WTC11 (cell line): ENCODE measurements around the gene PPP3CB. TPM values are rescaled to one million over a fixed set of nuclear protein-coding genes. Genes with fewer than 3 reads are reported as not detected.

ENCODE experiments used
- ATAC-seq: fragments of 200-7000 bp; cut with Tn5 transposase; 2 replicates; pipeline ENCODE4 v1.10.0; 2021; ENCODE audit warnings: mild to moderate bottlenecking, moderate library complexity
- CTCF ChIA-PET: fragments of 300-600 bp; sonication (Branson Sonifier 250); formaldehyde crosslinking; loops from one replicate; lab custom pipeline; 2021; ENCODE audit warnings: antibody characterized with exemption; lab: Charles Lee
- POLR2A ChIA-PET: fragments of 350-600 bp; sonication (Branson Sonifier 250); formaldehyde crosslinking; loops from one replicate; lab custom pipeline; 2021; ENCODE audit warnings: antibody characterized with exemption; lab: Charles Lee
- DNase-seq: peaks from one replicate; pipeline ENCODE4 v3.0.0; 2021; ENCODE audit warnings: low spot score
- H3K27ac Mint-ChIP-seq: 2 replicates; pipeline ENCODE4 v1.8.0; 2021; ENCODE audit warnings: mixed read lengths
- H3K27me3 Mint-ChIP-seq: 2 replicates; pipeline ENCODE4 v1.8.0; 2021; ENCODE audit warnings: low read depth, mild to moderate bottlenecking, moderate library complexity, mixed read lengths
- H3K36me3 Mint-ChIP-seq: 2 replicates; pipeline ENCODE4 v1.8.0; 2021; ENCODE audit warnings: mixed read lengths
- H3K4me1 Mint-ChIP-seq: 2 replicates; pipeline ENCODE4 v1.8.0; 2022; ENCODE audit warnings: mixed read lengths
- H3K4me3 Mint-ChIP-seq: 2 replicates; pipeline ENCODE4 v1.8.0; 2021; ENCODE audit warnings: mild to moderate bottlenecking, moderate library complexity, mixed read lengths
- H3K9me3 Mint-ChIP-seq: 2 replicates; pipeline ENCODE4 v1.8.0; 2021; ENCODE audit warnings: mixed read lengths
- EMX1 ChIP-seq: fragments of 250-450 bp; sonication (Bioruptor Pico); IDR thresholded peaks from 2 replicates; pipeline ENCODE4 v1.8.0; 2021; ENCODE audit warnings: mild to moderate bottlenecking
- FOXP1 ChIP-seq: sonication (generic); formaldehyde crosslinking; IDR thresholded peaks from 2 replicates; pipeline ENCODE4 v1.8.0; 2022; ENCODE audit warnings: missing genetic modification reagents, mild to moderate bottlenecking, moderate library complexity, borderline replicate concordance
- GTF2I ChIP-seq: fragments of 250-450 bp; sonication (Bioruptor Pico); conservative IDR thresholded peaks from 2 replicates; pipeline ENCODE4 v1.4.0; 2021; ENCODE audit warnings: mild to moderate bottlenecking
- HMGA2 ChIP-seq: fragments of 250-450 bp; sonication (Bioruptor Pico); IDR thresholded peaks from 2 replicates; pipeline ENCODE4 v1.4.0; 2021; ENCODE audit warnings: mild to moderate bottlenecking, moderate library complexity
- JAZF1 ChIP-seq: fragments of 250-450 bp; sonication (Bioruptor Pico); IDR thresholded peaks from 2 replicates; pipeline ENCODE4 v1.9.0; 2021; ENCODE audit warnings: moderate library complexity, mild to moderate bottlenecking, inconsistent platforms
- JUN ChIP-seq: sonication (generic); formaldehyde crosslinking; IDR thresholded peaks from 2 replicates; pipeline ENCODE4 v1.8.0; 2023; ENCODE audit warnings: mild to moderate bottlenecking, missing genetic modification reagents
- MXD4 ChIP-seq: fragments of 250-450 bp; sonication (Bioruptor Pico); IDR thresholded peaks from 2 replicates; pipeline ENCODE4 v1.8.0; 2021; ENCODE audit warnings: mild to moderate bottlenecking, moderate library complexity, borderline replicate concordance
- NR2C2 ChIP-seq: sonication (generic); formaldehyde crosslinking; IDR thresholded peaks from 2 replicates; pipeline ENCODE4 v1.8.0; 2022; ENCODE audit warnings: mild to moderate bottlenecking, missing genetic modification reagents
- OVOL2 ChIP-seq: fragments of 250-450 bp; sonication (Bioruptor Pico); IDR thresholded peaks from 2 replicates; pipeline ENCODE4 v1.9.0; 2021; ENCODE audit warnings: mild to moderate bottlenecking, borderline replicate concordance
- ZNF671 ChIP-seq: fragments of 250-450 bp; sonication (Bioruptor Pico); IDR thresholded peaks from 2 replicates; pipeline ENCODE4 v1.8.0; 2021; ENCODE audit warnings: mild to moderate bottlenecking
- total RNA-seq: library from RNA; stranded (reverse); gene quantifications from 3 replicates; pipeline ENCODE4 v1.2.3, GENCODE V29; 2021
- TF ChIP-seq, protein P1 (sequence below): sonication (generic); formaldehyde crosslinking; IDR thresholded peaks from 2 replicates; pipeline ENCODE4 v1.8.0; 2022; ENCODE audit warnings: mild to moderate bottlenecking, missing genetic modification reagents
- TF ChIP-seq, protein P2 (sequence below): sonication (generic); formaldehyde crosslinking; IDR thresholded peaks from 2 replicates; pipeline ENCODE4 v1.8.1; 2023; ENCODE audit warnings: mild to moderate bottlenecking, missing genetic modification reagents, borderline replicate concordance
- TF ChIP-seq, protein P3 (sequence below): sonication (generic); formaldehyde crosslinking; IDR thresholded peaks from 2 replicates; pipeline ENCODE4 v1.8.0; 2022; ENCODE audit warnings: mild to moderate bottlenecking, missing genetic modification reagents
- TF ChIP-seq, protein P4 (sequence below): sonication (generic); formaldehyde crosslinking; conservative IDR thresholded peaks from 2 replicates; pipeline ENCODE4 v1.8.1; 2022; ENCODE audit warnings: mild to moderate bottlenecking, missing genetic modification reagents
- TF ChIP-seq, protein P5 (sequence below): sonication (generic); formaldehyde crosslinking; IDR thresholded peaks from 2 replicates; pipeline ENCODE4 v1.8.0; 2023; ENCODE audit warnings: missing genetic modification reagents
- TF ChIP-seq, protein P6 (sequence below): sonication (generic); formaldehyde crosslinking; conservative IDR thresholded peaks from 2 replicates; pipeline ENCODE4 v1.8.1; 2023; ENCODE audit warnings: mild to moderate bottlenecking, low read depth, missing genetic modification reagents, moderate library complexity

Gene PPP3CB
- total RNA-seq, 1 experiment from 2014 or later, result 30.0 TPM

DNA sequence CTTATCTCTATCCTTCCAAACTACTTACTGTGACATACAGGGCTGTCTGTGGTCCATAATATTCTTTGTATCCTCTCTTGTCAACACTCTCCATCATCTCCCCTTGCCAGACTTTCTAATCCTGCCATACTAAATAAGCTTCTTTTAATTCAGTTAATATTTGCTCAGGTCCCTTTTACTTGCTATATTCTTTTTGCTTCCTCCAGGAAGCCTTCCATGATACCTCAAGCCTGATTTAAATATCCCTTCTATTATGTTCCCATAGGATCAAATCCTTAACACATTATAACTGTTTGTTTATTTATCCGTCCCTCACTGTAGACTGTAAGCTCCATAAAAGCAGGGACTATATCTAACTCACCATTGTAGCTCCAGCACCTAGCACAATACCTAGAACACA lies 7.2 kb upstream of the PPP3CB start:
- Mint-ChIP-seq H3K4me3 (no peak overlapping the region), H3K27me3 (no peaks in the 10 kb centered on the region)
- ChIA-PET POLR2A (interaction anchor here (0.7 kb wide), 1 partner anchor 10 kb away, joined by 3 read pairs; no protein-coding TSS in a partner anchor), CTCF (no interaction called here)
- no peak for ATAC-seq
- no peak for TF ChIP-seq ZNF671 (CRISPR knock-in tag)
- TF ChIP-seq, all 79 proteins: peak for 0
- Mint-ChIP-seq H3K36me3 (peaks cover 24% of the 10 kb centered on the region), H3K4me1 (peaks cover 20% of the 10 kb centered on the region), H3K9me3 (no peaks in the 10 kb centered on the region), H3K27ac (peak overlapping the region; percentile 8; the same call in 1 of the 2 replicates)
- no peak for DNase-seq

DNA sequence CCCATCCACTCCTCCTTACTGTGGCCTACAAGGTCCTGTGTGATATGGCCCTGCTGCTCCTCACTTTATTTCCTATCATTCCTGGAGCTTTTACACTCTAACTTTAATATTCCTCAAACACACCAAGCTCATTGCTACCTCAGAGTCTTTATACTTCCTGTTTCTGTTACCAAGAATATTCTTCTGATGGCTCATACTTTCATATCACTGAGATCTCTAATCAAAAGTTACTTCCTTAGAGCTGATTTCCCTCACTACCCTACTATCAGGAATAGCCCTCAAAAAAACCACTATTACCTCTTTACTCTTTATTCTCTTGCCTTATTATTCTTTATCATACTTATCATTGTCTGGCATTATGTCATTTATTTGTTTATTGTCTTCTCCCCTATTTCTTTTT lies 5.8 kb upstream of the PPP3CB start:
- H3K27me3 Mint-ChIP-seq, result no peaks in the 10 kb centered on the region
- ATAC-seq (no peak), DNase-seq (no peak)
- POLR2A ChIA-PET, result interaction anchor here (0.8 kb wide), 1 partner anchor 56 kb away, joined by 5 read pairs; no protein-coding TSS in a partner anchor
- peaks cover 24% of the 10 kb centered on the region for H3K36me3 Mint-ChIP-seq
- peaks cover 20% of the 10 kb centered on the region for H3K4me1 Mint-ChIP-seq
- H3K27ac Mint-ChIP-seq, result no peak overlapping the region
- CTCF ChIA-PET, result interaction anchor here (0.6 kb wide), 1 partner anchor 277 kb away, joined by 3 read pairs; no protein-coding TSS in a partner anchor
- TF ChIP-seq NR2C2 (CRISPR knock-in tag), result no peak
- TF ChIP-seq, protein P1, sequence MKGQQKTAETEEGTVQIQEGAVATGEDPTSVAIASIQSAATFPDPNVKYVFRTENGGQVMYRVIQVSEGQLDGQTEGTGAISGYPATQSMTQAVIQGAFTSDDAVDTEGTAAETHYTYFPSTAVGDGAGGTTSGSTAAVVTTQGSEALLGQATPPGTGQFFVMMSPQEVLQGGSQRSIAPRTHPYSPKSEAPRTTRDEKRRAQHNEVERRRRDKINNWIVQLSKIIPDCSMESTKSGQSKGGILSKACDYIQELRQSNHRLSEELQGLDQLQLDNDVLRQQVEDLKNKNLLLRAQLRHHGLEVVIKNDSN (CRISPR knock-in tag), result no peak
- TF ChIP-seq OVOL2 (CRISPR knock-in tag), result no peak
- no peak for TF ChIP-seq MXD4 (CRISPR knock-in tag)
- TF ChIP-seq, protein P2, sequence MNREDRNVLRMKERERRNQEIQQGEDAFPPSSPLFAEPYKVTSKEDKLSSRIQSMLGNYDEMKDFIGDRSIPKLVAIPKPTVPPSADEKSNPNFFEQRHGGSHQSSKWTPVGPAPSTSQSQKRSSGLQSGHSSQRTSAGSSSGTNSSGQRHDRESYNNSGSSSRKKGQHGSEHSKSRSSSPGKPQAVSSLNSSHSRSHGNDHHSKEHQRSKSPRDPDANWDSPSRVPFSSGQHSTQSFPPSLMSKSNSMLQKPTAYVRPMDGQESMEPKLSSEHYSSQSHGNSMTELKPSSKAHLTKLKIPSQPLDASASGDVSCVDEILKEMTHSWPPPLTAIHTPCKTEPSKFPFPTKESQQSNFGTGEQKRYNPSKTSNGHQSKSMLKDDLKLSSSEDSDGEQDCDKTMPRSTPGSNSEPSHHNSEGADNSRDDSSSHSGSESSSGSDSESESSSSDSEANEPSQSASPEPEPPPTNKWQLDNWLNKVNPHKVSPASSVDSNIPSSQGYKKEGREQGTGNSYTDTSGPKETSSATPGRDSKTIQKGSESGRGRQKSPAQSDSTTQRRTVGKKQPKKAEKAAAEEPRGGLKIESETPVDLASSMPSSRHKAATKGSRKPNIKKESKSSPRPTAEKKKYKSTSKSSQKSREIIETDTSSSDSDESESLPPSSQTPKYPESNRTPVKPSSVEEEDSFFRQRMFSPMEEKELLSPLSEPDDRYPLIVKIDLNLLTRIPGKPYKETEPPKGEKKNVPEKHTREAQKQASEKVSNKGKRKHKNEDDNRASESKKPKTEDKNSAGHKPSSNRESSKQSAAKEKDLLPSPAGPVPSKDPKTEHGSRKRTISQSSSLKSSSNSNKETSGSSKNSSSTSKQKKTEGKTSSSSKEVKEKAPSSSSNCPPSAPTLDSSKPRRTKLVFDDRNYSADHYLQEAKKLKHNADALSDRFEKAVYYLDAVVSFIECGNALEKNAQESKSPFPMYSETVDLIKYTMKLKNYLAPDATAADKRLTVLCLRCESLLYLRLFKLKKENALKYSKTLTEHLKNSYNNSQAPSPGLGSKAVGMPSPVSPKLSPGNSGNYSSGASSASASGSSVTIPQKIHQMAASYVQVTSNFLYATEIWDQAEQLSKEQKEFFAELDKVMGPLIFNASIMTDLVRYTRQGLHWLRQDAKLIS (CRISPR knock-in tag), result no peak
- no peak overlapping the region for H3K4me3 Mint-ChIP-seq
- no peaks in the 10 kb centered on the region for H3K9me3 Mint-ChIP-seq

DNA sequence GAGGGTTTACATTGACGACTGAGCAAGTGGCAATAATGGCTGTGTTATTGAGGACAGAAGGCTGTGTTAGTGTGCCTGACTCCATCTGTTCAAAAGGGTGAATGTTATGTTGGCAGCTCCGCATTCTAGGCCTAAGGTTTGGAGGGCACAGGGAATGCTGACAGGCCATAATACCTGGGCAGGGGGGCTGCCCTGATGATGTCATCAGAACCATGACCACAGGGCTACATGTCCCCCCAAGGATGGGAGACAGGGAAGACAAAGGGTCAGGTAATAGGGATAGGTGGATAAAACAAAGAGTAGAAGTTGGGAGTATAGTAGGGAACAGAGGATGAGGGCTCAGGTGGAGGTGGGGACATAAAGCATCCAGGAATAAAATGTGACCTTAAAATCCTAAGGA lies 1.8 kb upstream of the PPP3CB start:
- H3K27me3 Mint-ChIP-seq, result no peaks in the 10 kb centered on the region
- ATAC-seq, result no peak
- no peak overlapping the region for H3K4me3 Mint-ChIP-seq
- ChIA-PET CTCF (no interaction called here), POLR2A (no interaction called here)
- no peak for TF ChIP-seq HMGA2 (CRISPR knock-in tag)
- no peak for TF ChIP-seq GTF2I (CRISPR knock-in tag)
- TF ChIP-seq FOXP1 (CRISPR knock-in tag), result no peak
- TF ChIP-seq, protein P3, sequence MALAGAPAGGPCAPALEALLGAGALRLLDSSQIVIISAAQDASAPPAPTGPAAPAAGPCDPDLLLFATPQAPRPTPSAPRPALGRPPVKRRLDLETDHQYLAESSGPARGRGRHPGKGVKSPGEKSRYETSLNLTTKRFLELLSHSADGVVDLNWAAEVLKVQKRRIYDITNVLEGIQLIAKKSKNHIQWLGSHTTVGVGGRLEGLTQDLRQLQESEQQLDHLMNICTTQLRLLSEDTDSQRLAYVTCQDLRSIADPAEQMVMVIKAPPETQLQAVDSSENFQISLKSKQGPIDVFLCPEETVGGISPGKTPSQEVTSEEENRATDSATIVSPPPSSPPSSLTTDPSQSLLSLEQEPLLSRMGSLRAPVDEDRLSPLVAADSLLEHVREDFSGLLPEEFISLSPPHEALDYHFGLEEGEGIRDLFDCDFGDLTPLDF (CRISPR knock-in tag), result no peak
- TF ChIP-seq JAZF1 (CRISPR knock-in tag), result no peak
- TF ChIP-seq, protein P4, sequence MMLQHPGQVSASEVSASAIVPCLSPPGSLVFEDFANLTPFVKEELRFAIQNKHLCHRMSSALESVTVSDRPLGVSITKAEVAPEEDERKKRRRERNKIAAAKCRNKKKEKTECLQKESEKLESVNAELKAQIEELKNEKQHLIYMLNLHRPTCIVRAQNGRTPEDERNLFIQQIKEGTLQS (CRISPR knock-in tag), result no peak
- no peak for TF ChIP-seq JUN
- TF ChIP-seq, protein P5, sequence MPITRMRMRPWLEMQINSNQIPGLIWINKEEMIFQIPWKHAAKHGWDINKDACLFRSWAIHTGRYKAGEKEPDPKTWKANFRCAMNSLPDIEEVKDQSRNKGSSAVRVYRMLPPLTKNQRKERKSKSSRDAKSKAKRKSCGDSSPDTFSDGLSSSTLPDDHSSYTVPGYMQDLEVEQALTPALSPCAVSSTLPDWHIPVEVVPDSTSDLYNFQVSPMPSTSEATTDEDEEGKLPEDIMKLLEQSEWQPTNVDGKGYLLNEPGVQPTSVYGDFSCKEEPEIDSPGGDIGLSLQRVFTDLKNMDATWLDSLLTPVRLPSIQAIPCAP (CRISPR knock-in tag), result no peak
- no peak for TF ChIP-seq EMX1 (CRISPR knock-in tag)
- TF ChIP-seq, protein P6, sequence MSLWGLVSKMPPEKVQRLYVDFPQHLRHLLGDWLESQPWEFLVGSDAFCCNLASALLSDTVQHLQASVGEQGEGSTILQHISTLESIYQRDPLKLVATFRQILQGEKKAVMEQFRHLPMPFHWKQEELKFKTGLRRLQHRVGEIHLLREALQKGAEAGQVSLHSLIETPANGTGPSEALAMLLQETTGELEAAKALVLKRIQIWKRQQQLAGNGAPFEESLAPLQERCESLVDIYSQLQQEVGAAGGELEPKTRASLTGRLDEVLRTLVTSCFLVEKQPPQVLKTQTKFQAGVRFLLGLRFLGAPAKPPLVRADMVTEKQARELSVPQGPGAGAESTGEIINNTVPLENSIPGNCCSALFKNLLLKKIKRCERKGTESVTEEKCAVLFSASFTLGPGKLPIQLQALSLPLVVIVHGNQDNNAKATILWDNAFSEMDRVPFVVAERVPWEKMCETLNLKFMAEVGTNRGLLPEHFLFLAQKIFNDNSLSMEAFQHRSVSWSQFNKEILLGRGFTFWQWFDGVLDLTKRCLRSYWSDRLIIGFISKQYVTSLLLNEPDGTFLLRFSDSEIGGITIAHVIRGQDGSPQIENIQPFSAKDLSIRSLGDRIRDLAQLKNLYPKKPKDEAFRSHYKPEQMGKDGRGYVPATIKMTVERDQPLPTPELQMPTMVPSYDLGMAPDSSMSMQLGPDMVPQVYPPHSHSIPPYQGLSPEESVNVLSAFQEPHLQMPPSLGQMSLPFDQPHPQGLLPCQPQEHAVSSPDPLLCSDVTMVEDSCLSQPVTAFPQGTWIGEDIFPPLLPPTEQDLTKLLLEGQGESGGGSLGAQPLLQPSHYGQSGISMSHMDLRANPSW, result no peak
- TF ChIP-seq, protein P2 (CRISPR knock-in tag), result no peak
- no peak overlapping the region for H3K27ac Mint-ChIP-seq
- peaks cover 11% of the 10 kb centered on the region for H3K36me3 Mint-ChIP-seq
- H3K9me3 Mint-ChIP-seq, result no peaks in the 10 kb centered on the region
- no peak for DNase-seq
- peaks cover 21% of the 10 kb centered on the region for H3K4me1 Mint-ChIP-seq
